ENCODE measurements around the gene IL17REL.

- TF ChIP-seq, protein P1, sequence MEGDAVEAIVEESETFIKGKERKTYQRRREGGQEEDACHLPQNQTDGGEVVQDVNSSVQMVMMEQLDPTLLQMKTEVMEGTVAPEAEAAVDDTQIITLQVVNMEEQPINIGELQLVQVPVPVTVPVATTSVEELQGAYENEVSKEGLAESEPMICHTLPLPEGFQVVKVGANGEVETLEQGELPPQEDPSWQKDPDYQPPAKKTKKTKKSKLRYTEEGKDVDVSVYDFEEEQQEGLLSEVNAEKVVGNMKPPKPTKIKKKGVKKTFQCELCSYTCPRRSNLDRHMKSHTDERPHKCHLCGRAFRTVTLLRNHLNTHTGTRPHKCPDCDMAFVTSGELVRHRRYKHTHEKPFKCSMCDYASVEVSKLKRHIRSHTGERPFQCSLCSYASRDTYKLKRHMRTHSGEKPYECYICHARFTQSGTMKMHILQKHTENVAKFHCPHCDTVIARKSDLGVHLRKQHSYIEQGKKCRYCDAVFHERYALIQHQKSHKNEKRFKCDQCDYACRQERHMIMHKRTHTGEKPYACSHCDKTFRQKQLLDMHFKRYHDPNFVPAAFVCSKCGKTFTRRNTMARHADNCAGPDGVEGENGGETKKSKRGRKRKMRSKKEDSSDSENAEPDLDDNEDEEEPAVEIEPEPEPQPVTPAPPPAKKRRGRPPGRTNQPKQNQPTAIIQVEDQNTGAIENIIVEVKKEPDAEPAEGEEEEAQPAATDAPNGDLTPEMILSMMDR (IDR thresholded peaks at IDR 0.05) = no peak
- TF ChIP-seq POLR2A (IDR thresholded peaks at IDR 0.05) = no peak
- TF ChIP-seq POLR2AphosphoS5 (IDR thresholded peaks at IDR 0.05) = no peak
Measured at GRCh38 chr22:49958366-49958921, 54.1 kb downstream of the IL17REL start.
